ENCODE results near the gene ZFYVE28. TPM values are rescaled to one million over a fixed set of nuclear protein-coding genes. Genes with fewer than 3 reads are reported as not detected.

Gene ZFYVE28
- total and polyA plus RNA-seq, 2 donors (not counting 1 experiment from before 2014, with no cell fraction given): 5.8 to 12.1 TPM

- DNase-seq (no peak), ATAC-seq (ENCODE audit: low read depth) (no peak)
- Histone ChIP-seq H3K9ac (ENCODE audit: low read length) (no peak overlapping the region), H3K27me3 (replicated peaks in 1 of 4; ENCODE audit: control extremely low read depth in 1 of 4, control insufficient read depth in 3 of 4, insufficient read depth in 4 of 4, low read length in 3 of 4) (no peaks in the 10 kb centered on the region), H4K20me1 (ENCODE audit: control insufficient read depth, insufficient read depth, low read length, poor library complexity, severe bottlenecking) (no peaks in the 10 kb centered on the region), H3K4me1 (ENCODE audit: control insufficient read depth in 2 of 2, insufficient read depth in 2 of 2, low read length in 2 of 2) (peaks cover 0 to 7% of the 10 kb centered on the region in 2 donors), H3K79me2 (ENCODE audit: control insufficient read depth, insufficient read depth, low read length) (no peaks in the 10 kb centered on the region), H3K36me3 (replicated peaks in 1 of 2; ENCODE audit: control extremely low read depth in 1 of 2, control insufficient read depth in 1 of 2, extremely low read depth in 1 of 2, insufficient read depth in 2 of 2, low read length in 1 of 2) (no peaks in the 10 kb centered on the region), H3K4me2 (replicated peaks; ENCODE audit: low read depth, low read length, poor library complexity, severe bottlenecking) (no peak overlapping the region), H3K4me3 (ENCODE audit: control extremely low read depth in 1 of 5, extremely low read depth in 1 of 5, insufficient read depth in 1 of 5, low read depth in 2 of 5, low read length in 4 of 5) (no peak overlapping the region), H3K27ac (ENCODE audit: low read length in 2 of 2) (no peak overlapping the region), H3K9me3 (ENCODE audit: control extremely low read depth in 1 of 3, control insufficient read depth in 2 of 3, insufficient read depth in 1 of 3, low read length in 2 of 3) (peaks cover 0 to 3% (median 0%) of the 10 kb centered on the region in 3 donors), H2AFZ (ENCODE audit: insufficient read depth, low read depth, low read length, poor library complexity, severe bottlenecking) (no peak overlapping the region)
- Mint-ChIP-seq H3K4me3 (no peak overlapping the region), H3K4me1 (peaks cover 5% of the 10 kb centered on the region), H3K9me3 (ENCODE audit: insufficient read depth) (no peaks in the 10 kb centered on the region), H3K27ac (no peak overlapping the region), H3K27me3 (no peaks in the 10 kb centered on the region)
- intact Hi-C loops (cut with micrococcal nuclease): no loop called here
- ChIA-PET POLR2A (no interaction called here), CTCF (interaction anchor here (1.2 kb wide), 1 partner anchor 219 kb away, joined by 3 read pairs; no protein-coding TSS in a partner anchor)
- 88% methylated on average over 12 of the region's 16 CpGs for WGBS (ENCODE audit: insufficient coverage)
- TF ChIP-seq CTCF (IDR thresholded peaks at IDR 0.05) (no peak), EZH2 (IDR thresholded peaks at IDR 0.05; ENCODE audit: borderline replicate concordance, insufficient read depth, low read depth, low read length, poor library complexity, severe bottlenecking) (no peak)
Measured at GRCh38 chr4:2438822-2439718, 20.6 kb upstream of the ZFYVE28 start.

All from B cell (primary cell).